A549 (cell line): ENCODE results near the gene SIGLEC9.

Experiments used
- CBX2 ChIP-seq: fragments of 200-600 bp; sonication (generic); IDR thresholded peaks from 2 replicates; pipeline ENCODE4 v1.6.1; 2016; ENCODE audit warnings: low read depth, mild to moderate bottlenecking, borderline replicate concordance
- CEBPB ChIP-seq, 2 experiments: fragments of >200 bp in 1 of 2; sonication (Bioruptor Twin) in 1 of 2; formaldehyde crosslinking in 1 of 2; IDR thresholded peaks; 2 replicates each; pipeline ENCODE4 v1.6.1; 2012 to 2016
- JUN ChIP-seq, 2 experiments: fragments of >200 bp; sonication (Bioruptor Twin); formaldehyde crosslinking; IDR thresholded peaks; 2 replicates in 1 of 2; 3 replicates in 1 of 2; pipeline ENCODE4 v1.6.1; 2016 to 2017
- POLR2A ChIP-seq: IDR thresholded peaks from 2 replicates; pipeline ENCODE4 v1.6.1; 2012; ENCODE audit warnings: mild to moderate bottlenecking, low read length
- REST ChIP-seq: fragments of 200-600 bp; sonication (generic); IDR thresholded peaks from 2 replicates; pipeline ENCODE4 v1.6.1; 2016; ENCODE audit warnings: antibody characterized with exemption, mild to moderate bottlenecking, moderate library complexity
- ZSCAN20 ChIP-seq: fragments of 250-450 bp; sonication (Bioruptor Pico); IDR thresholded peaks from 2 replicates; pipeline ENCODE4 v1.8.0; 2022; ENCODE audit warnings: mild to moderate bottlenecking, moderate library complexity
- TF ChIP-seq, protein P1 (sequence below): fragments of >200 bp; sonication (Bioruptor Twin); formaldehyde crosslinking; IDR thresholded peaks from 3 replicates; pipeline ENCODE4 v1.5.1; 2016

- TF ChIP-seq ZSCAN20 (no peak), POLR2A (no peak), REST (no peak), CBX2 (no peak), JUN (IDR thresholded peaks at IDR 0.05) (no peak), CEBPB (IDR thresholded peaks at IDR 0.05) (no peak)
- TF ChIP-seq, protein P1, sequence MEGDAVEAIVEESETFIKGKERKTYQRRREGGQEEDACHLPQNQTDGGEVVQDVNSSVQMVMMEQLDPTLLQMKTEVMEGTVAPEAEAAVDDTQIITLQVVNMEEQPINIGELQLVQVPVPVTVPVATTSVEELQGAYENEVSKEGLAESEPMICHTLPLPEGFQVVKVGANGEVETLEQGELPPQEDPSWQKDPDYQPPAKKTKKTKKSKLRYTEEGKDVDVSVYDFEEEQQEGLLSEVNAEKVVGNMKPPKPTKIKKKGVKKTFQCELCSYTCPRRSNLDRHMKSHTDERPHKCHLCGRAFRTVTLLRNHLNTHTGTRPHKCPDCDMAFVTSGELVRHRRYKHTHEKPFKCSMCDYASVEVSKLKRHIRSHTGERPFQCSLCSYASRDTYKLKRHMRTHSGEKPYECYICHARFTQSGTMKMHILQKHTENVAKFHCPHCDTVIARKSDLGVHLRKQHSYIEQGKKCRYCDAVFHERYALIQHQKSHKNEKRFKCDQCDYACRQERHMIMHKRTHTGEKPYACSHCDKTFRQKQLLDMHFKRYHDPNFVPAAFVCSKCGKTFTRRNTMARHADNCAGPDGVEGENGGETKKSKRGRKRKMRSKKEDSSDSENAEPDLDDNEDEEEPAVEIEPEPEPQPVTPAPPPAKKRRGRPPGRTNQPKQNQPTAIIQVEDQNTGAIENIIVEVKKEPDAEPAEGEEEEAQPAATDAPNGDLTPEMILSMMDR, result no peak
These were observed 23.0 kb downstream of the SIGLEC9 start for GRCh38 chr19:51147663-51148062.
